Fibroblast of villous mesenchyme (primary cell): ENCODE measurements around the gene ARHGAP19. TPM values are rescaled to one million over a fixed set of nuclear protein-coding genes. Genes with fewer than 3 reads are reported as not detected.

Source experiments
- DNase-seq: peaks from one replicate; pipeline ENCODE4 v3.0.0-alpha.2; 2010; ENCODE audit warnings: low read depth
- H3K4me3 ChIP-seq: 2 replicates; pipeline ENCODE4 v1.5.1; 2011; ENCODE audit warnings: low read depth, mild to moderate bottlenecking, low read length
- total RNA-seq: library from RNA; depleted of rRNA; stranded (reverse); fragments of >200 nt; gene quantifications from 2 replicates; pipeline ENCODE4 v1.2.3, GENCODE V29; 2012
- TF ChIP-seq, protein P1 (sequence below): IDR thresholded peaks from 2 replicates; pipeline ENCODE4 v1.5.1; 2012; ENCODE audit warnings: low read depth, mild to moderate bottlenecking, low read length; ENCODE audit not compliant: insufficient read depth

Gene ARHGAP19
- total RNA-seq, 1 donor, result 13.4 TPM

DNA sequence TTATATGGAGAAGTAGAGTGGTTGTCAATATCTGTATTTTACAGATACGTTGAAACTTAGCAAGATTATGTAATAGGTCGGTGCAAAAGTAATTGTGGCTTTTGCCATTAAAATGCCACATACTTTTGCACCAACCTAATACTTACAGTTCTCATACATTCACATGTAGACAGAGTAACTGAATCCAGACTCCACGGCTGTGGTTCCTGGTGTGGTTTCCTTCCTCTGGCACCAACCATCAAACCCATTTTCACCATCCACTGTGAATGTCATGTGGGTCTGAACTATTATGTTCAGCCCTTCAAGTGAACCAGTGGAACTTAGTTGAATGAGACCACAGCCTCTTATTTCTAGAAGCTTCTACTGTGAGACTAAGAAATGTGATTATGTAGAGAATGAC, 75.1 kb downstream of the ARHGAP19 start:
- no peak overlapping the region for H3K4me3 ChIP-seq
- TF ChIP-seq, protein P1, sequence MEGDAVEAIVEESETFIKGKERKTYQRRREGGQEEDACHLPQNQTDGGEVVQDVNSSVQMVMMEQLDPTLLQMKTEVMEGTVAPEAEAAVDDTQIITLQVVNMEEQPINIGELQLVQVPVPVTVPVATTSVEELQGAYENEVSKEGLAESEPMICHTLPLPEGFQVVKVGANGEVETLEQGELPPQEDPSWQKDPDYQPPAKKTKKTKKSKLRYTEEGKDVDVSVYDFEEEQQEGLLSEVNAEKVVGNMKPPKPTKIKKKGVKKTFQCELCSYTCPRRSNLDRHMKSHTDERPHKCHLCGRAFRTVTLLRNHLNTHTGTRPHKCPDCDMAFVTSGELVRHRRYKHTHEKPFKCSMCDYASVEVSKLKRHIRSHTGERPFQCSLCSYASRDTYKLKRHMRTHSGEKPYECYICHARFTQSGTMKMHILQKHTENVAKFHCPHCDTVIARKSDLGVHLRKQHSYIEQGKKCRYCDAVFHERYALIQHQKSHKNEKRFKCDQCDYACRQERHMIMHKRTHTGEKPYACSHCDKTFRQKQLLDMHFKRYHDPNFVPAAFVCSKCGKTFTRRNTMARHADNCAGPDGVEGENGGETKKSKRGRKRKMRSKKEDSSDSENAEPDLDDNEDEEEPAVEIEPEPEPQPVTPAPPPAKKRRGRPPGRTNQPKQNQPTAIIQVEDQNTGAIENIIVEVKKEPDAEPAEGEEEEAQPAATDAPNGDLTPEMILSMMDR, result no peak
- no peak for DNase-seq

DNA sequence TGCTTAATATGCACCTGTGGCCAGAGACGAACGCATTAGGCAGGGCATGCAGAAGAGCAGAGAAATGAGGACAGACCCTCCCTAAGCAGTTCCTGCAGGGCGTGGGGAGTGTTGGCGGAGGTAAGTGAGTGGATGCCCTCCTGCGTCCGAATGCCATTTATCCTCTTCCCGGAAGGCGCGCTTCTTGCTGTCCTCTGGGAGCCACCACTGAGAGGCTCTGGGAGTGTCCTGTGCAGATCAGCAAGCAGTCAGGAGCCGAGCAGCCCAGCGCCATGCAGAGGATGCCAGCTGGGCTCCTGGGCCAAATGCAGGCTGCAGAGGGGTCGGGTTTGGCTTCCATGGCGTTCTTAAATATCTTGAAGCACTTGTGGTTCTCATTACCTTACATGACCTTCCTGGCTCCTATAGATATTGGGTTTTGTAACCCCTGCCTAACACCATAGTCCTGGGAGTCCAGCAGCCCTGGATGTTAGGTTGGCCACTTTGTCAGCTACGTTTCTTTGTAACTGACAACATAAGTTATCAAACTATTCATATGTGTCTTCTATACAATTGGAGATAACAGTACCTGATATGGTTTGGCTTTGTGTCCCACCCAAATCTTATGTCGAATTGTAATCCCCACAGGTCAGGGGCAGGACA, 76.7 kb downstream of the ARHGAP19 start:
- TF ChIP-seq, protein P1, result no peak
- DNase-seq, result no peak
- H3K4me3 ChIP-seq, result no peak overlapping the region

DNA sequence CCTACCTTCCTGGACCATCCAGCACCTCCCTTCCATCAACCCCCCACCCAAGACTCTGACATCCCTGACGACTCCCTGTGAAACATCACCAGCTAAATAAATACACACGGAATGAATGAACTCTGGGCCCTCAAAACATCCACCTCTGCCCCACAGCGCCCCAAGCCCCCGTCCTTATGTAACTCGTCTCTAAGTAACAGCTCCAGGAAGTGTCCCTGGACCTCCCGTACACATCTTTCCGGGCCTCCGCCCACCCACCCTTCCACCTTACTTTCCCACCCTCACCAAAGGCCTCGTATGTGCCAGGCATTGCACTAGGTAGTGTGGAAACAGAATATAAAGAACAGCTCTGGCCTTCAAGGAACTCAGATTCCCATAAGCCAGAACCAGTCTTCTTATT, 79.0 kb downstream of the ARHGAP19 start:
- H3K4me3 ChIP-seq, result no peak overlapping the region
- TF ChIP-seq, protein P1, result no peak

DNA sequence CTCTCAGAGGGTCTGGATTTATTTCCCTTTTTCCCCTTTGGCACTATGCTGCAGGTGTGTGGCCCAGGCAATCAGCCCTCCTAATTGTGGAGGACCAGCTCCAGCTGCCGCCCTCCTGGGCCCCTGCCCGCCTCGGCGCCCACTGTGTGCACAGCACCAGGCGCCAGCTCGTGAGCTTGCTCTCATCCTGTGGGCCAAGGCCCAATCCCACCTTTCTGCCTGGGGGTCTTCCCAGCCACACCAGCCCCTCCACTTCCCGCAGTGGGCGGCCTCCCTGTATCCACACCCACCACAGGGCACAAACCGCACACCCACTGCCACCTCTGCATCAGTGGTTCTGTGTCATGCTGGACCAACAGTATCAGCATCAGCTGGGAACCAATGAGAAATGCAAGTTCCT, 81.2 kb downstream of the ARHGAP19 start:
- TF ChIP-seq, protein P1, result no peak
- H3K4me3 ChIP-seq, result no peak overlapping the region
- DNase-seq, result no peak

More for the DNA sequence above, 79.0 kb downstream of the ARHGAP19 start:
- no peak for DNase-seq

DNA sequence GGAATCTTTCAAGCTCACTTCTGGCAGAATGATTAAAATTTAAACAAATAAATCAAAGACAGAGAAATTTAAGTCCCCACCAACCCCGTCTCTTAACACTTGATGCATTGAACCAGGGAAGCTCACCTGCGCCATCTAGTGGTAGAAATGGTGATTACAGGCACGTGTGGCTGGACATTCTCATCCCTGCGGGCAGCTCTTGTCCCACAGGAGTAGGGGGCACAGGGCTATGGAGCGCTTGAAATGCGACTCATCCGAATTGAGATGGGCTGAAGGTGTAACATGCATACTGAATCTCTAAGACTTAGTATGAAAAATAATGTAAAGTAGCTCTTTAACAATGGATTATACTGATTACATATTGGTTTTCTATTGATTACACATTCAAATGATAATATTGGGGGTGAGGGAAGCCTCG, 81.9 kb downstream of the ARHGAP19 start:
- H3K4me3 ChIP-seq, result no peak overlapping the region
- peak; percentile 71 for DNase-seq
- TF ChIP-seq, protein P1, result peak; percentile 96

DNA sequence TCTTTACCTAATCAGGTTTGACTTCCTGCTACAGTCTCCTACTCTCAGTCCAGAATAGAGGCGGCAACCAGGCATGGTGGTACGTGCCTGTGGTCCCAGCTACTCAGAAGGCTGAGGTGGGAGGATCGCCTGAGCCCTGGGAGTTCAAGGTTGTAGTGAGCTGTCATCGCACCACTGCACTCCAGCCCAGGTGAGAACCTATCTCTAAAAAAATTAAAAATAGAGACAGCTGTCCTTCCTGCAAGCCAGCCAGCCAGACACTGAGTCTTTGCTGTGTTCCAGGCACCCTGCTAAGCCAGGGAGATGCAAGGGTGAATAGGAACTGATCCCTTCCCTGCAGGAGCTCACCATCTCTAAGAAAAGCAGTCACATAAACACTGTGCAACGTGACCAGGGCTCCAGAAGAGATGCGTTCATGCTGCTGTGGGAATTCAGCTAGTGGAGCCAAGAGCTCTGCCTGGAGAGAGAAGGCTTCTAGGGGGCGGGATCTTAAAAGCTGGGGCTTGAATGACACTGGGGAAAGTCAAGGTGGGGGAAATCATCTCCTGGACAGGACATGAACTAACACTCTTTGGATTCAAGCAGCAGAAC, 84.6 kb downstream of the ARHGAP19 start:
- no peak overlapping the region for H3K4me3 ChIP-seq
- TF ChIP-seq, protein P1, result no peak
- DNase-seq, result no peak
